Endothelial cell of umbilical vein (primary cell): ENCODE data around the gene LGR4. TPM values are rescaled to one million over a fixed set of nuclear protein-coding genes. Genes with fewer than 3 reads are reported as not detected.

Source experiments
- BruUV-seq: library from RNA; stranded (reverse); fragments of 400-500 nt; replicated peaks from 2 replicates; lab custom pipeline; 2021; lab: Mats Ljungman, UMichigan
- CTCF ChIA-PET: fragments of 300-600, 350-600 bp; sonication (Branson Sonifier 250); formaldehyde crosslinking; loops from one replicate; lab custom pipeline; 2021; ENCODE audit warnings: antibody characterized with exemption, inconsistent platforms; lab: Charles Lee
- POLR2A ChIA-PET: fragments of 300-600, 350-600 bp; sonication (Branson Sonifier 250); formaldehyde crosslinking; loops from one replicate; lab custom pipeline; 2021; ENCODE audit warnings: antibody characterized with exemption, inconsistent platforms; lab: Charles Lee
- DNase-seq: peaks from one replicate; pipeline ENCODE4 v3.0.0-alpha.2; 2011; ENCODE audit warnings: low read depth, low spot score
- FAIRE-seq: peaks from 2 replicates; lab custom pipeline; 2011; peaks lifted over from hg19 to GRCh38; lab: Jason Lieb, UNC
- H2AFZ ChIP-seq: 2 replicates; pipeline ENCODE4 v1.6.0; 2012; ENCODE audit warnings: low read depth, low read length, control low read depth, inconsistent platforms
- H3K27ac ChIP-seq: 2 replicates; pipeline ENCODE4 v1.5.1; 2011; ENCODE audit warnings: low read depth, mild to moderate bottlenecking, control low read depth, low read length, moderate library complexity; ENCODE audit not compliant: insufficient read depth
- H3K27me3 ChIP-seq, 2 experiments: 2 replicates each; pipeline versions ENCODE4 v1.6.0 to v1.6.1; 2011; ENCODE audit warnings: low read length in 2 of 2, mixed read lengths in 1 of 2; ENCODE audit not compliant: control insufficient read depth in 2 of 2, insufficient read depth in 2 of 2
- H3K36me3 ChIP-seq, 2 experiments: 2 replicates in 1 of 2; 3 replicates in 1 of 2; pipeline ENCODE4 v1.5.1; 2011; ENCODE audit warnings: low read length in 2 of 2, mild to moderate bottlenecking in 1 of 2, moderate library complexity in 1 of 2; ENCODE audit not compliant: control insufficient read depth in 2 of 2, insufficient read depth in 2 of 2; ENCODE audit errors: extremely low read depth in 1 of 2
- H3K4me1 ChIP-seq: 3 replicates; pipeline ENCODE4 v1.5.1; 2011; ENCODE audit warnings: mild to moderate bottlenecking, low read length; ENCODE audit not compliant: control insufficient read depth, insufficient read depth; ENCODE audit errors: extremely low read depth
- H3K4me2 ChIP-seq: 2 replicates; pipeline ENCODE4 v1.6.1; 2011; ENCODE audit warnings: low read length, control low read depth, mixed read lengths; ENCODE audit not compliant: insufficient read depth
- H3K4me3 ChIP-seq, 3 experiments: fragments of 200-600 bp in 1 of 3; sonication (generic), shearing (Covaris generic) in 1 of 3; replicated peaks in 1 of 3; 2 replicates each; pipeline ENCODE4 v1.5.1; 2011 to 2016; ENCODE audit warnings: control low read depth in 3 of 3, low read length in 3 of 3, mild to moderate bottlenecking in 2 of 3, inconsistent platforms in 1 of 3, low read depth in 1 of 3, moderate library complexity in 1 of 3; ENCODE audit not compliant: insufficient read depth in 1 of 3
- H3K79me2 ChIP-seq: 2 replicates; pipeline ENCODE4 v1.6.0; 2012; ENCODE audit warnings: low read length, inconsistent platforms; ENCODE audit not compliant: control insufficient read depth, insufficient read depth
- H3K9ac ChIP-seq: replicated peaks from 2 replicates; pipeline ENCODE3; 2011; ENCODE audit warnings: low read length, control low read depth; ENCODE audit not compliant: insufficient read depth; ENCODE audit errors: extremely low read depth
- H3K9me1 ChIP-seq: replicated peaks from 3 replicates; pipeline ENCODE4 v1.6.0; 2011; ENCODE audit warnings: mild to moderate bottlenecking, low read length; ENCODE audit not compliant: control insufficient read depth, insufficient read depth; ENCODE audit errors: extremely low read depth
- H3K9me3 ChIP-seq: replicated peaks from 2 replicates; pipeline ENCODE4 v1.5.1; 2012; ENCODE audit warnings: low read length, inconsistent platforms; ENCODE audit not compliant: control insufficient read depth, insufficient read depth
- H4K20me1 ChIP-seq: replicated peaks from 2 replicates; pipeline ENCODE3; 2011; ENCODE audit warnings: mild to moderate bottlenecking, low read length; ENCODE audit not compliant: control insufficient read depth, insufficient read depth; ENCODE audit errors: extremely low read depth
- CTCF ChIP-seq, 2 donors: IDR thresholded peaks; 1 replicate in 1 of 2; 2 replicates in 1 of 2; pipeline ENCODE4 v1.5.1; 2011; ENCODE audit warnings: low read length in 2 of 2, mild to moderate bottlenecking in 2 of 2, moderate library complexity in 2 of 2, control low read depth in 1 of 2, inconsistent platforms in 1 of 2, low read depth in 1 of 2; ENCODE audit not compliant: insufficient read depth in 1 of 2; ENCODE audit errors: extremely low read depth in 1 of 2
- EZH2 ChIP-seq: IDR thresholded peaks from 2 replicates; pipeline ENCODE4 v1.6.1; 2012; ENCODE audit warnings: borderline replicate concordance, low read depth, mild to moderate bottlenecking, moderate library complexity, low read length, inconsistent platforms; ENCODE audit not compliant: severe bottlenecking
- FOS ChIP-seq: IDR thresholded peaks from 2 replicates; pipeline ENCODE4 v1.6.1; 2011; ENCODE audit warnings: mild to moderate bottlenecking, low read length, moderate library complexity, borderline replicate concordance; ENCODE audit not compliant: insufficient read depth
- GATA2 ChIP-seq: IDR thresholded peaks from 2 replicates; pipeline ENCODE4 v1.7.0; 2011; ENCODE audit warnings: low read depth, mild to moderate bottlenecking, moderate library complexity, mixed read lengths, low read length; ENCODE audit not compliant: insufficient read length, insufficient read depth
- JUN ChIP-seq: IDR thresholded peaks from 2 replicates; pipeline ENCODE4 v1.6.1; 2011; ENCODE audit warnings: borderline replicate concordance, low read depth; ENCODE audit not compliant: insufficient read length, insufficient read depth
- MAX ChIP-seq: IDR thresholded peaks from 2 replicates; pipeline ENCODE4 v1.6.1; 2011; ENCODE audit not compliant: insufficient read depth, insufficient read length
- MYC ChIP-seq: IDR thresholded peaks from one replicate; pipeline ENCODE4 v1.6.1; 2011; ENCODE audit warnings: mild to moderate bottlenecking, low read depth, low read length
- POLR2A ChIP-seq: IDR thresholded peaks from 2 replicates; pipeline ENCODE4 v1.6.1; 2012; ENCODE audit warnings: low read depth, mild to moderate bottlenecking, control low read depth, low read length
- POLR2AphosphoS5 ChIP-seq: IDR thresholded peaks from 2 replicates; pipeline ENCODE4 v1.6.1; 2012; ENCODE audit warnings: low read depth, mild to moderate bottlenecking, control low read depth, low read length, moderate library complexity; ENCODE audit not compliant: insufficient read depth
- dilution Hi-C: fragments of 300-500 bp; cut with MboI; formaldehyde crosslinking; loops from one replicate; pipeline ENCODE4 v1.15.0; 2019; ENCODE audit warnings: low sequenced_read_pairs; ENCODE audit not compliant: extremely low pct_ligation_motif_present
- intact Hi-C: fragments of 100-400 bp; cut with micrococcal nuclease; formaldehyde crosslinking; loops from one replicate; pipeline ENCODE4 v1.10.0; 2022
- microRNA-seq: library from miRNA; unstranded; fragments of <30 nt; microRNA quantifications from one replicate; pipeline ENCODE4 v1.2.0, GENCODE V29; 2021; ENCODE audit warnings: borderline number of aligned reads, borderline replicate concordance
- polyA plus RNA-seq, 4 experiments: library from polyadenylated mRNA; depleted of rRNA in 3 of 4; stranded (reverse) in 3 of 4; unstranded in 1 of 4; fragments of >200 nt; gene quantifications; 2 replicates each; pipeline versions ENCODE4 v1.2.1 to v1.2.3, GENCODE V29; 2011 to 2012; ENCODE audit warnings: missing spikeins in 1 of 4
- small RNA-seq: library from RNA; depleted of rRNA; stranded (forward); fragments of <200 nt; gene quantifications from one replicate; pipeline ENCODE3, GENCODE V24; 2012; ENCODE audit warnings: low replicate concordance, low read depth; ENCODE audit not compliant: insufficient read depth, insufficient read length
- total RNA-seq: library from RNA; stranded (reverse); gene quantifications from 2 replicates; pipeline ENCODE4 v1.2.3, GENCODE V29; 2021

Gene LGR4
- total and polyA plus RNA-seq, 2 donors (not counting 3 experiments of a cell fraction or from before 2014, with no cell fraction given): 1.3 to 3.1 TPM

GRCh38 chr11:27317751-27318150 is 154.8 kb downstream of the LGR4 start:
- TF ChIP-seq FOS (no peak), POLR2A (no peak), EZH2 (no peak), CTCF (IDR thresholded peaks at IDR 0.05; ENCODE audit: extremely low read depth in 1 of 2, insufficient read depth in 1 of 2, low read depth in 1 of 2, low read length in 2 of 2) (no peak), POLR2AphosphoS5 (no peak), MYC (no peak), GATA2 (no peak), JUN (no peak), MAX (no peak)
- no peaks in the 10 kb centered on the region for H3K79me2 ChIP-seq
- CTCF ChIA-PET: interaction anchor here (0.9 to 4.4 kb wide), 2 partner anchors 22 to 134 kb away, joined by 4 to 36 read pairs; no protein-coding TSS in a partner anchor
- no peaks in the 10 kb centered on the region for H3K36me3 ChIP-seq
- no peak overlapping the region for H3K4me2 ChIP-seq
- H2AFZ ChIP-seq: no peak overlapping the region
- no TSS peak for BruUV-seq
- FAIRE-seq (no peak), DNase-seq (no peak)
- H3K9me3 ChIP-seq: no peaks in the 10 kb centered on the region
- H3K4me1 ChIP-seq: no peaks in the 10 kb centered on the region
- no peak overlapping the region for H3K27ac ChIP-seq
- POLR2A ChIA-PET: no interaction called here
- no peaks in the 10 kb centered on the region for H3K9me1 ChIP-seq
- no peaks in the 10 kb centered on the region for H3K27me3 ChIP-seq
- H3K9ac ChIP-seq: no peak overlapping the region
- dilution Hi-C loops (no loop called here), intact Hi-C loops (no loop called here)
- H3K4me3 ChIP-seq: no peak overlapping the region
- no peaks in the 10 kb centered on the region for H4K20me1 ChIP-seq

Small RNA genes lying within 50 kb of the gene (microRNA-seq; reads per million reads assigned to microRNA genes)
- not detected for gene MIR8087

Small RNA genes lying within 50 kb of the gene (small RNA-seq; reads per million reads assigned to genes)
- gene AC100771.1 (not detected), gene MIR8087 (not detected), gene RNA5SP339 (not detected)

Other genes with a start within 250 kb of the LGR4 start
- 11.4 and 11.8 TPM in 2 replicates for gene CCDC34, start 109.6 kb downstream of the LGR4 start, total RNA-seq
- 2.0 and 2.3 TPM in 2 replicates for gene CCDC34, start 109.6 kb downstream of the LGR4 start, polyA plus RNA-seq
- 23.6 and 24.9 TPM in 2 replicates for gene LIN7C, start 34.0 kb upstream of the LGR4 start, total RNA-seq
- 6.0 and 7.1 TPM in 2 replicates for gene LIN7C, start 34.0 kb upstream of the LGR4 start, polyA plus RNA-seq
- gene BDNF, start 227.7 kb upstream of the LGR4 start, total RNA-seq: 2.6 and 3.1 TPM in 2 replicates
- gene BDNF, start 227.7 kb upstream of the LGR4 start, polyA plus RNA-seq: 3.2 and 3.6 TPM in 2 replicates